Stomach (tissue), 4 donors: Measurements from ENCODE around the gene CAV2.

Experiments
- EP300 ChIP-seq: sonication (generic); formaldehyde crosslinking; IDR thresholded peaks from one replicate; pipeline ENCODE4 v1.6.1; 2017; ENCODE audit warnings: antibody characterized with exemption
- POLR2A ChIP-seq, 4 donors: fragments of 450-650 bp; IDR thresholded peaks; one replicate each; pipeline ENCODE4 v1.6.1; 2016; ENCODE audit warnings: antibody characterized with exemption in 4 of 4, control low read depth in 2 of 4, mild to moderate bottlenecking in 1 of 4, moderate library complexity in 1 of 4
- POLR2AphosphoS5 ChIP-seq, 3 donors: sonication (generic); formaldehyde crosslinking; IDR thresholded peaks; one replicate each; pipeline ENCODE4 v1.6.1; 2016; ENCODE audit warnings: antibody characterized with exemption in 3 of 3
- TF ChIP-seq, protein P1 (sequence below), 7 experiments: fragments of 450-650 bp in 4 of 7; fragments of 200-600 bp in 3 of 7; sonication (generic) in 3 of 7; IDR thresholded peaks; one replicate each; pipeline ENCODE4 v1.5.1; 2016 to 2019; ENCODE audit warnings: antibody characterized with exemption in 7 of 7, control low read depth in 2 of 7, mild to moderate bottlenecking in 1 of 7

DNA sequence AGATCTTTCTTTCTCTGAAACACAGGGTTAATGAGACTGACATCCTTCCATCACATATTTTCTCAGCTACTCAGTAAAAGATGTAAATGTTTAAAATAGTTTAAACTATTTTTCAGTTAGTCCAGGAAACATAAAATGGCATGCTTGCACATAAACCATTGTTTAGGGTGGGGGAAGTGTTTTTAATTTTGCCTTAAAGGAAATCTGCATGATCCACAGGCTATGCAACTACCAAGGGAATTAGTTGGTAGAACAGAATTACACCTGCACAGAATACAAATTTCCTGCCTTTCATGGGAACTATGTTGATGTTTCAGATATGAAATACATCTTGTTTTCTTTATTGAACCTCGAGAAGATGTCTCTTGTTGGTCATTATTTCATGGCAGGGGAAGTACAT lies 35.9 kb downstream of the CAV2 start:
- TF ChIP-seq, protein P1, sequence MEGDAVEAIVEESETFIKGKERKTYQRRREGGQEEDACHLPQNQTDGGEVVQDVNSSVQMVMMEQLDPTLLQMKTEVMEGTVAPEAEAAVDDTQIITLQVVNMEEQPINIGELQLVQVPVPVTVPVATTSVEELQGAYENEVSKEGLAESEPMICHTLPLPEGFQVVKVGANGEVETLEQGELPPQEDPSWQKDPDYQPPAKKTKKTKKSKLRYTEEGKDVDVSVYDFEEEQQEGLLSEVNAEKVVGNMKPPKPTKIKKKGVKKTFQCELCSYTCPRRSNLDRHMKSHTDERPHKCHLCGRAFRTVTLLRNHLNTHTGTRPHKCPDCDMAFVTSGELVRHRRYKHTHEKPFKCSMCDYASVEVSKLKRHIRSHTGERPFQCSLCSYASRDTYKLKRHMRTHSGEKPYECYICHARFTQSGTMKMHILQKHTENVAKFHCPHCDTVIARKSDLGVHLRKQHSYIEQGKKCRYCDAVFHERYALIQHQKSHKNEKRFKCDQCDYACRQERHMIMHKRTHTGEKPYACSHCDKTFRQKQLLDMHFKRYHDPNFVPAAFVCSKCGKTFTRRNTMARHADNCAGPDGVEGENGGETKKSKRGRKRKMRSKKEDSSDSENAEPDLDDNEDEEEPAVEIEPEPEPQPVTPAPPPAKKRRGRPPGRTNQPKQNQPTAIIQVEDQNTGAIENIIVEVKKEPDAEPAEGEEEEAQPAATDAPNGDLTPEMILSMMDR (IDR thresholded peaks at IDR 0.05): no peak
- TF ChIP-seq POLR2AphosphoS5 (IDR thresholded peaks at IDR 0.05): no peak
- no peak for TF ChIP-seq POLR2A (IDR thresholded peaks at IDR 0.05)
- TF ChIP-seq EP300: no peak
